PC-9 (cell line): ENCODE measurements around the gene FNDC3B. TPM values are rescaled to one million over a fixed set of nuclear protein-coding genes. Genes with fewer than 3 reads are reported as not detected.

ENCODE experiments used
- BruUV-seq: library from RNA; stranded (reverse); fragments of 400-500 nt; replicated peaks from 2 replicates; lab custom pipeline; 2021; lab: Mats Ljungman, UMichigan
- CTCF ChIA-PET: fragments of 300-600 bp; sonication (Branson Sonifier 250); formaldehyde crosslinking; loops from one replicate; lab custom pipeline; 2022; ENCODE audit warnings: antibody characterized with exemption; lab: Charles Lee
- POLR2A ChIA-PET: fragments of 300-600 bp; sonication (Branson Sonifier 250); formaldehyde crosslinking; loops from one replicate; lab custom pipeline; 2022; ENCODE audit warnings: antibody characterized with exemption; ENCODE audit not compliant: unreplicated experiment; lab: Charles Lee
- DNase-seq, 2 experiments: peaks; one replicate each; pipeline versions ENCODE4 v3.0.0 to v3.0.0-alpha.2; 2015 to 2022; ENCODE audit warnings: mixed read lengths in 1 of 2
- H2AFZ ChIP-seq: fragments of 200-600 bp; sonication (generic); 2 replicates; pipeline ENCODE4 v1.8.1; 2017; ENCODE audit warnings: antibody characterized with exemption
- H3F3A ChIP-seq: fragments of 200-600 bp; sonication (generic); 2 replicates; pipeline ENCODE4 v1.8.1; 2017; ENCODE audit warnings: antibody characterized with exemption, mild to moderate bottlenecking, low read depth; ENCODE audit not compliant: insufficient read depth
- H3K27ac ChIP-seq: fragments of 200-600 bp; sonication (generic); 2 replicates; pipeline ENCODE4 v1.6.1; 2016; ENCODE audit warnings: mixed run types
- H3K27me3 ChIP-seq: fragments of 200-600 bp; sonication (generic); 2 replicates; pipeline ENCODE4 v1.6.1; 2016; ENCODE audit warnings: low read depth, mixed run types; ENCODE audit not compliant: insufficient read depth
- H3K36me3 ChIP-seq: fragments of 200-600 bp; sonication (generic); 2 replicates; pipeline ENCODE4 v1.6.1; 2016; ENCODE audit warnings: low read depth, mixed run types
- H3K4me1 ChIP-seq: fragments of 200-600 bp; sonication (generic); replicated peaks from 2 replicates; pipeline ENCODE4 v1.6.1; 2016; ENCODE audit warnings: mixed run types; ENCODE audit not compliant: insufficient read depth
- H3K4me2 ChIP-seq: fragments of 200-600 bp; sonication (generic); 2 replicates; pipeline ENCODE4 v1.6.1; 2017; ENCODE audit warnings: mixed run types
- H3K4me3 ChIP-seq: fragments of 200-600 bp; sonication (generic); 2 replicates; pipeline ENCODE4 v1.6.1; 2016; ENCODE audit warnings: mixed run types
- H3K79me2 ChIP-seq: fragments of 200-600 bp; sonication (generic); 2 replicates; pipeline ENCODE4 v1.6.1; 2017; ENCODE audit warnings: low read depth, mixed run types
- H3K9me2 ChIP-seq: fragments of 200-600 bp; sonication (generic); 2 replicates; pipeline ENCODE4 v1.8.1; 2017; ENCODE audit warnings: mild to moderate bottlenecking; ENCODE audit not compliant: insufficient read depth
- H3K9me3 ChIP-seq: fragments of 200-600 bp; sonication (generic); 2 replicates; pipeline ENCODE4 v1.8.1; 2016; ENCODE audit warnings: low read depth; ENCODE audit not compliant: insufficient read depth
- H4K20me1 ChIP-seq: fragments of 200-600 bp; sonication (generic); 2 replicates; pipeline ENCODE4 v1.8.1; 2017; ENCODE audit not compliant: insufficient read depth
- EZH2 ChIP-seq: fragments of 200-600 bp; sonication (generic); IDR thresholded peaks from 2 replicates; pipeline ENCODE4 v1.8.0; 2017; ENCODE audit warnings: antibody characterized with exemption, low read depth
- intact Hi-C: fragments of 100-400 bp; cut with micrococcal nuclease; formaldehyde crosslinking; loops from one replicate; pipeline ENCODE4 v1.10.0; 2022; ENCODE audit not compliant: unreplicated experiment
- total RNA-seq: library from RNA; stranded (reverse); gene quantifications from 2 replicates; pipeline ENCODE4 v1.2.3, GENCODE V29; 2021
- TF ChIP-seq, protein P1 (sequence below): fragments of 200-600 bp; sonication (generic); conservative IDR thresholded peaks from 2 replicates; pipeline ENCODE4 v1.6.1; 2017; ENCODE audit warnings: mixed run types, antibody characterized with exemption, mild to moderate bottlenecking, moderate library complexity

FNDC3B gene
- total RNA-seq, 1 experiment from 2014 or later, result 106 TPM

DNA sequence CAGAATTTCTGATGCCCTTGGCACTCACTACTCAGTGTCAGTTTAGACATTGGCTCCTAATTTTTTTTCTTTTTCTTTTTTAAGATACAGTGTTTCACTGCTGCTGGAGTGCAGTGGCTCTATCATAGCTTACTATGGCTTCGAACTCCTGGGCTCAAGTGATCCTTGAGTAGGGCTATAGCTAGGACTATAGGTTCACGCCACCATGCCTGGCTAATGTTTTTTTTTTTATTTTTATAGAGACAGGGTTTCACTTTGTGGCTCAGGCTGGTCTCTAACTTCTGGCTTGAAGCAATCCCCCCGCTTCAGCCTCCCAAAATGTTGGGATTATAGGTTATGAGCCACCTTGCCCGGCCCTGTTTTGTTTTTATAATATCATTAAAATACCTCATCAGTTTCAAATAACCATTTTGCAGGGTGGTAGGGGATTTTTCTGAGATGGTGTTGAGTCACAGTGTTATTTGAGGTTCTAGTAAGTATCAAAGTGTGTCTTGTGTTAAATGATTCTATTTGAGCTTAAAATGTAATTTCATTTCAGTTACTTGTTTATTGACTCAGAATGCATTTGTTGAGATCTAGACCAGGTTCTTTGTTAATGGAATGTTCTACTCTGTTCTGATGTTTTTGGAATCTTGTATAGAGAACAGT is 7.0 kb downstream of the FNDC3B start:
- POLR2A ChIA-PET, result interaction anchor here (0.5 to 0.6 kb wide), 2 partner anchors 93 to 1185 kb away, joined by 3 read pairs; no protein-coding TSS in a partner anchor
- no peaks in the 10 kb centered on the region for H3K9me3 ChIP-seq
- intact Hi-C loops, result no loop called here

DNA sequence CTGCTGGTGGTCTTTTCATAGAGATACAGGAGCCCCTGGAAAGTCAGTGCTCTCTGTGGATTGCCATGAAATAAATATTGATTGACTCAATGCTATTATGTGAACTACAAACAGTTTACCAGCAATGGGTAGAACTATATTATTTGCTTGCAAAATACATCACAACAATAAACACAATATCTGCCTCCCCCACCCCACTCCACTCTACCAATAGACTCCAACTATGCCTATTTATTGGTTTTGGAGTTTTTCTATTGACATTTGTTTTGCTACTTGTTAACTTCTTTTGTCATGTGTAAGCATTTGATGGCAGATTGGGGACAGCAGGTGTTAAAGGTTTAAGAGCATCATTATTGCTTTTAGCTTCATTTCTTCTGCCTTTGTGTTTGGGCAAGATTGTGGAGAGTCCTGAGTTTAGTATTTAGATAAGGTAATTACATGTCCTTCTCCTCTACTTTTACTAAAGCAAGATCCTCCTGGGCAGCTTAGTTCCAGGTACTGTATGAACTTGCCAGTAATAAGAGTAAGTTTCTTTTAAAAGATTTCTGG is 8.3 kb downstream of the FNDC3B start:
- CTCF ChIA-PET, result no interaction called here
- peaks cover 97% of the 10 kb centered on the region for H4K20me1 ChIP-seq
- H3K4me2 ChIP-seq, result peak overlapping the region; percentile 80; the same call in 1 of the 2 replicates
- intact Hi-C loops, result no loop called here
- no peaks in the 10 kb centered on the region for H3K9me2 ChIP-seq
- H3K27me3 ChIP-seq, result no peaks in the 10 kb centered on the region
- peaks cover 93% of the 10 kb centered on the region for H3K36me3 ChIP-seq
- no peak overlapping the region for H3K4me3 ChIP-seq
- BruUV-seq, result no TSS peak
- H3K9me3 ChIP-seq, result no peaks in the 10 kb centered on the region
- no peak for DNase-seq
- TF ChIP-seq, protein P1, sequence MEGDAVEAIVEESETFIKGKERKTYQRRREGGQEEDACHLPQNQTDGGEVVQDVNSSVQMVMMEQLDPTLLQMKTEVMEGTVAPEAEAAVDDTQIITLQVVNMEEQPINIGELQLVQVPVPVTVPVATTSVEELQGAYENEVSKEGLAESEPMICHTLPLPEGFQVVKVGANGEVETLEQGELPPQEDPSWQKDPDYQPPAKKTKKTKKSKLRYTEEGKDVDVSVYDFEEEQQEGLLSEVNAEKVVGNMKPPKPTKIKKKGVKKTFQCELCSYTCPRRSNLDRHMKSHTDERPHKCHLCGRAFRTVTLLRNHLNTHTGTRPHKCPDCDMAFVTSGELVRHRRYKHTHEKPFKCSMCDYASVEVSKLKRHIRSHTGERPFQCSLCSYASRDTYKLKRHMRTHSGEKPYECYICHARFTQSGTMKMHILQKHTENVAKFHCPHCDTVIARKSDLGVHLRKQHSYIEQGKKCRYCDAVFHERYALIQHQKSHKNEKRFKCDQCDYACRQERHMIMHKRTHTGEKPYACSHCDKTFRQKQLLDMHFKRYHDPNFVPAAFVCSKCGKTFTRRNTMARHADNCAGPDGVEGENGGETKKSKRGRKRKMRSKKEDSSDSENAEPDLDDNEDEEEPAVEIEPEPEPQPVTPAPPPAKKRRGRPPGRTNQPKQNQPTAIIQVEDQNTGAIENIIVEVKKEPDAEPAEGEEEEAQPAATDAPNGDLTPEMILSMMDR, result no peak
- TF ChIP-seq EZH2, result no peak
- H3K4me1 ChIP-seq, result peaks cover 52% of the 10 kb centered on the region
- H3F3A ChIP-seq, result peaks cover 76% of the 10 kb centered on the region
- no peak overlapping the region for H3K27ac ChIP-seq
- POLR2A ChIA-PET, result no interaction called here
- peaks cover 100% of the 10 kb centered on the region for H3K79me2 ChIP-seq
- H2AFZ ChIP-seq, result no peak overlapping the region

More for the DNA sequence above, 7.0 kb downstream of the FNDC3B start:
- H2AFZ ChIP-seq, result no peak overlapping the region
- peak overlapping the region; percentile 15 for H3K27ac ChIP-seq
- BruUV-seq, result no TSS peak
- no peaks in the 10 kb centered on the region for H3K27me3 ChIP-seq
- peaks cover 62% of the 10 kb centered on the region for H3K4me1 ChIP-seq
- peaks cover 73% of the 10 kb centered on the region for H3F3A ChIP-seq
- CTCF ChIA-PET, result interaction anchor here (0.6 kb wide), 1 partner anchor 295 kb away, joined by 5 read pairs; no protein-coding TSS in a partner anchor
- no peak for DNase-seq
- peaks cover 93% of the 10 kb centered on the region for H4K20me1 ChIP-seq
- TF ChIP-seq, protein P1, result no peak
- no peak for TF ChIP-seq EZH2
- H3K9me2 ChIP-seq, result no peaks in the 10 kb centered on the region
- H3K79me2 ChIP-seq, result peaks cover 100% of the 10 kb centered on the region
- H3K36me3 ChIP-seq, result peaks cover 90% of the 10 kb centered on the region
- H3K4me2 ChIP-seq, result peak overlapping the region; percentile 80
- no peak overlapping the region; the same call in 1 of the 2 replicates for H3K4me3 ChIP-seq

DNA sequence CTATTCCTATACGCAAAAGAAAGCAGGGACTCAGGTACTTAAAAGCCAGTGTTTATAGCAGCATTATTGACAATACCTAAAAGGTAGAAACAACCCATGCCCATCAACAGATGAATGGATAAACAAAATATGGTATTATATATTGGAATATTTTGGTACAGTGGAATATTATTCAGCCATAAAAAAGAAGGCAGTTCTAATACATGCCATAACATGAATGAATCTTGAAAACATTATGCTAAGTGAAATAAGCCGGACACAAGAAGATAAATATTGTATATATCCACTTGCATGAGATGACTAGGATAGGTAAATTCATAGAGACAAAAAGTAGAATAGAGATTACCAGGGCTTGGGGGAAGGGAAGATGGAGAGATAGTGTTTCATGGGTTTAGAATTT is 9.2 kb downstream of the FNDC3B start:
- Histone ChIP-seq H3K27ac (no peak overlapping the region), H3K4me2 (no peak overlapping the region), H3K36me3 (peaks cover 91% of the 10 kb centered on the region), H4K20me1 (peaks cover 97% of the 10 kb centered on the region), H3K9me2 (no peaks in the 10 kb centered on the region), H3F3A (peaks cover 85% of the 10 kb centered on the region), H3K27me3 (no peaks in the 10 kb centered on the region), H3K79me2 (peaks cover 100% of the 10 kb centered on the region), H3K4me3 (no peak overlapping the region), H2AFZ (no peak overlapping the region), H3K9me3 (no peaks in the 10 kb centered on the region), H3K4me1 (peaks cover 42% of the 10 kb centered on the region)
- BruUV-seq, result no TSS peak
- ChIA-PET POLR2A (no interaction called here), CTCF (no interaction called here)
- TF ChIP-seq EZH2, result no peak
- TF ChIP-seq, protein P1, result no peak
- intact Hi-C loops, result no loop called here
- DNase-seq, result no peak
